IMR-90 (cell line): ENCODE data around the gene ZSWIM3. TPM values are rescaled to one million over a fixed set of nuclear protein-coding genes. Genes with fewer than 3 reads are reported as not detected.

Experiments used
- ATAC-seq: fragments of 200-7000 bp; cut with Tn5 transposase; 2 replicates; pipeline ENCODE4 v1.9.1; 2020; ENCODE audit warnings: low read depth, mild to moderate bottlenecking, moderate library complexity
- BruUV-seq: library from RNA; stranded (reverse); fragments of 400-500 nt; replicated peaks from 2 replicates; lab custom pipeline; 2021; lab: Mats Ljungman, UMichigan
- CTCF ChIA-PET: fragments of 300-600 bp; formaldehyde crosslinking; extraction: SDS; loops from one replicate; lab custom pipeline; 2021; ENCODE audit warnings: antibody characterized with exemption; lab: Yijun Ruan, JAX
- POLR2A ChIA-PET: fragments of 300-600 bp; sonication (Branson Sonifier 250); formaldehyde crosslinking; loops from one replicate; lab custom pipeline; 2022; ENCODE audit warnings: antibody characterized with exemption; ENCODE audit not compliant: unreplicated experiment; lab: Charles Lee
- DNase-seq: peaks from one replicate; pipeline ENCODE4 v3.0.0; 2013
- H2AFZ ChIP-seq: replicated peaks from 2 replicates; pipeline ENCODE3; 2013; ENCODE audit warnings: low read length, mild to moderate bottlenecking; ENCODE audit not compliant: poor library complexity
- H2AK5ac ChIP-seq: 2 replicates; pipeline ENCODE4 v1.6.1; 2013; ENCODE audit warnings: low read depth, low read length, inconsistent platforms
- H2AK9ac ChIP-seq: replicated peaks from 2 replicates; pipeline ENCODE3; 2013; ENCODE audit warnings: mild to moderate bottlenecking, low read depth, low read length, moderate library complexity; ENCODE audit not compliant: poor library complexity
- H2BK120ac ChIP-seq: 2 replicates; pipeline ENCODE4 v1.6.1; 2013; ENCODE audit warnings: low read depth, low read length, inconsistent platforms
- H2BK15ac ChIP-seq: 3 replicates; pipeline ENCODE4 v1.6.1; 2013; ENCODE audit warnings: low read depth, low read length, inconsistent platforms
- H2BK20ac ChIP-seq: 2 replicates; pipeline ENCODE4 v1.6.1; 2013; ENCODE audit warnings: low read depth, mild to moderate bottlenecking, inconsistent platforms, low read length, moderate library complexity
- H2BK5ac ChIP-seq: 2 replicates; pipeline ENCODE4 v1.6.1; 2013; ENCODE audit warnings: mild to moderate bottlenecking, low read depth, low read length, inconsistent platforms; ENCODE audit not compliant: poor library complexity, severe bottlenecking
- H3K14ac ChIP-seq: replicated peaks from 2 replicates; pipeline ENCODE4 v1.6.1; 2013; ENCODE audit warnings: low read depth, low read length, inconsistent platforms
- H3K18ac ChIP-seq: 2 replicates; pipeline ENCODE4 v1.6.1; 2013; ENCODE audit warnings: low read depth, low read length, control low read depth
- H3K23ac ChIP-seq: 2 replicates; pipeline ENCODE4 v1.6.1; 2013; ENCODE audit warnings: low read depth, low read length, inconsistent platforms
- H3K27ac ChIP-seq: 2 replicates; pipeline ENCODE4 v1.5.1; 2013; ENCODE audit warnings: mild to moderate bottlenecking, control low read depth, low read length; ENCODE audit not compliant: insufficient read depth
- H3K27me3 ChIP-seq: 2 replicates; pipeline ENCODE4 v1.6.1; 2013; ENCODE audit warnings: low read length; ENCODE audit not compliant: control insufficient read depth, insufficient read depth
- H3K36me3 ChIP-seq: 2 replicates; pipeline ENCODE4 v1.6.1; 2013; ENCODE audit warnings: low read length, mixed read lengths; ENCODE audit not compliant: control insufficient read depth, insufficient read depth
- H3K4ac ChIP-seq: 2 replicates; pipeline ENCODE4 v1.6.1; 2013; ENCODE audit warnings: low read depth, low read length, inconsistent platforms
- H3K4me1 ChIP-seq: 2 replicates; pipeline ENCODE4 v1.6.1; 2013; ENCODE audit warnings: low read length, mixed read lengths; ENCODE audit not compliant: control insufficient read depth, insufficient read depth
- H3K4me2 ChIP-seq: 2 replicates; pipeline ENCODE4 v1.6.1; 2013; ENCODE audit warnings: low read depth, mild to moderate bottlenecking, control low read depth, low read length, moderate library complexity
- H3K4me3 ChIP-seq: 2 replicates; pipeline ENCODE4 v1.5.1; 2013; ENCODE audit warnings: low read depth, mild to moderate bottlenecking, control low read depth, low read length, moderate library complexity; ENCODE audit not compliant: insufficient read depth
- H3K56ac ChIP-seq: 2 replicates; pipeline ENCODE4 v1.6.1; 2013; ENCODE audit warnings: low read length, inconsistent platforms; ENCODE audit not compliant: insufficient read depth; ENCODE audit errors: extremely low read depth
- H3K79me1 ChIP-seq, 2 experiments: 2 replicates each; pipeline ENCODE4 v1.6.1; 2013; ENCODE audit warnings: low read length in 2 of 2, inconsistent platforms in 1 of 2, low read depth in 1 of 2
- H3K9ac ChIP-seq: 2 replicates; pipeline ENCODE4 v1.6.1; 2013; ENCODE audit warnings: low read depth, low read length, control low read depth
- H3K9me1 ChIP-seq: 2 replicates; pipeline ENCODE4 v1.6.1; 2013; ENCODE audit warnings: low read length, inconsistent platforms; ENCODE audit not compliant: insufficient read depth
- H3K9me3 ChIP-seq: 2 replicates; pipeline ENCODE4 v1.6.1; 2013; ENCODE audit warnings: low read length; ENCODE audit not compliant: control insufficient read depth, insufficient read depth
- H4K20me1 ChIP-seq: 2 replicates; pipeline ENCODE4 v1.6.1; 2013; ENCODE audit warnings: low read length, inconsistent platforms; ENCODE audit not compliant: insufficient read depth
- H4K5ac ChIP-seq: 2 replicates; pipeline ENCODE4 v1.6.1; 2013; ENCODE audit warnings: mild to moderate bottlenecking, low read depth, low read length, control low read depth
- H4K8ac ChIP-seq, 2 experiments: 2 replicates each; pipeline ENCODE4 v1.6.1; 2013; ENCODE audit warnings: low read depth in 2 of 2, low read length in 2 of 2, control low read depth in 1 of 2, inconsistent platforms in 1 of 2
- H4K91ac ChIP-seq: 2 replicates; pipeline ENCODE4 v1.6.1; 2013; ENCODE audit warnings: low read depth, low read length, inconsistent platforms; ENCODE audit not compliant: insufficient read depth
- BHLHE40 ChIP-seq: fragments of 150-350 bp; IDR thresholded peaks from 2 replicates; pipeline ENCODE4 v1.6.1; 2016; ENCODE audit warnings: mild to moderate bottlenecking, low read depth, low read length
- CEBPB ChIP-seq: IDR thresholded peaks from 2 replicates; pipeline ENCODE4 v1.6.1; 2012; ENCODE audit warnings: low read depth, low read length, improper control_type of control experiment
- CHD1 ChIP-seq: IDR thresholded peaks from 2 replicates; pipeline ENCODE4 v1.6.1; 2012; ENCODE audit warnings: low read depth, low read length, improper control_type of control experiment
- FOS ChIP-seq: fragments of 150-350 bp; IDR thresholded peaks from 2 replicates; pipeline ENCODE4 v1.6.1; 2016; ENCODE audit warnings: low read depth, low read length
- MAFK ChIP-seq: IDR thresholded peaks from 2 replicates; pipeline ENCODE4 v1.6.1; 2012; ENCODE audit warnings: low read depth, low read length, improper control_type of control experiment
- MAZ ChIP-seq: IDR thresholded peaks from 2 replicates; pipeline ENCODE4 v1.6.1; 2012; ENCODE audit warnings: low read depth, mild to moderate bottlenecking, low read length, improper control_type of control experiment, moderate library complexity, borderline replicate concordance
- MXI1 ChIP-seq: IDR thresholded peaks from 2 replicates; pipeline ENCODE4 v1.6.1; 2012; ENCODE audit warnings: low read depth, mild to moderate bottlenecking, low read length, moderate library complexity, borderline replicate concordance
- NFE2L2 ChIP-seq: fragments of 150-350 bp; IDR thresholded peaks from 2 replicates; pipeline ENCODE4 v1.6.1; 2016; ENCODE audit warnings: low read depth, mild to moderate bottlenecking, low read length
- POLR2A ChIP-seq: IDR thresholded peaks from 2 replicates; pipeline ENCODE4 v1.6.1; 2012; ENCODE audit warnings: mild to moderate bottlenecking, low read depth, low read length
- RAD21 ChIP-seq: IDR thresholded peaks from 2 replicates; pipeline ENCODE4 v1.6.1; 2012; ENCODE audit warnings: low read length, improper control_type of control experiment
- RCOR1 ChIP-seq: IDR thresholded peaks from 2 replicates; pipeline ENCODE4 v1.6.1; 2012; ENCODE audit warnings: mild to moderate bottlenecking, low read length, improper control_type of control experiment; ENCODE audit not compliant: insufficient replicate concordance
- RFX5 ChIP-seq: IDR thresholded peaks from 2 replicates; pipeline ENCODE4 v1.8.0; 2012; ENCODE audit warnings: low read depth, mild to moderate bottlenecking, low read length, moderate library complexity
- SMC3 ChIP-seq: fragments of 150-350 bp; IDR thresholded peaks from 2 replicates; pipeline ENCODE4 v1.6.1; 2016; ENCODE audit warnings: low read depth, mild to moderate bottlenecking, antibody characterized with exemption, low read length, moderate library complexity
- WGBS, 2 experiments: methylation state at CpG; one replicate each; pipeline versions ENCODE4 v1.1.5 to v1.1.7; 2013; ENCODE audit warnings: missing lambda C conversion rate in 2 of 2; ENCODE audit not compliant: insufficient read length in 1 of 2; ENCODE audit errors: extremely low coverage in 2 of 2; 5-methylcytosine and 5-hydroxymethylcytosine counted together
- dilution Hi-C: fragments of 300-500 bp; cut with HindIII; formaldehyde crosslinking; loops from one replicate; pipeline ENCODE4 v1.14.3; 2018; ENCODE audit warnings: low sequenced_read_pairs; ENCODE audit not compliant: unreplicated experiment
- in situ Hi-C: fragments of 300-500 bp; cut with MboI; formaldehyde crosslinking; loops from 3 replicates; pipeline ENCODE4 v1.14.3; 2019; ENCODE audit warnings: low sequenced_read_pairs, inconsistent platforms, mixed read lengths
- intact Hi-C: fragments of 100-400 bp; cut with micrococcal nuclease; formaldehyde crosslinking; loops from 2 replicates; pipeline ENCODE4 v1.10.0; 2022
- polyA plus RNA-seq, 3 experiments: library from polyadenylated mRNA; depleted of rRNA; stranded (reverse); fragments of >200 nt; gene quantifications; 2 replicates each; pipeline ENCODE4 v1.2.3, GENCODE V29; 2012; ENCODE audit warnings: low replicate concordance in 1 of 3
- total RNA-seq: library from RNA; depleted of rRNA; stranded (reverse); fragments of >200 nt; gene quantifications from 2 replicates; pipeline ENCODE4 v1.2.3, GENCODE V29; 2012
- TF ChIP-seq, protein P1 (sequence below): fragments of 150-350 bp; IDR thresholded peaks from 2 replicates; pipeline ENCODE4 v1.6.1; 2016; ENCODE audit warnings: low read depth, mild to moderate bottlenecking, low read length, moderate library complexity, borderline replicate concordance
- TF ChIP-seq, protein P2 (sequence below): fragments of 150-350 bp; IDR thresholded peaks from 2 replicates; pipeline ENCODE4 v1.6.1; 2017; ENCODE audit warnings: mild to moderate bottlenecking, antibody characterized with exemption, low read length, low read depth
- TF ChIP-seq, protein P3 (sequence below): conservative IDR thresholded peaks from 2 replicates; pipeline ENCODE4 v1.5.1; 2012; ENCODE audit warnings: mild to moderate bottlenecking, low read depth, low read length, improper control_type of control experiment

Gene ZSWIM3
- total and polyA plus RNA-seq, 2 of the 4 experiments (the other 2 are of a cell fraction) = 3.3 to 8.6 TPM

DNA sequence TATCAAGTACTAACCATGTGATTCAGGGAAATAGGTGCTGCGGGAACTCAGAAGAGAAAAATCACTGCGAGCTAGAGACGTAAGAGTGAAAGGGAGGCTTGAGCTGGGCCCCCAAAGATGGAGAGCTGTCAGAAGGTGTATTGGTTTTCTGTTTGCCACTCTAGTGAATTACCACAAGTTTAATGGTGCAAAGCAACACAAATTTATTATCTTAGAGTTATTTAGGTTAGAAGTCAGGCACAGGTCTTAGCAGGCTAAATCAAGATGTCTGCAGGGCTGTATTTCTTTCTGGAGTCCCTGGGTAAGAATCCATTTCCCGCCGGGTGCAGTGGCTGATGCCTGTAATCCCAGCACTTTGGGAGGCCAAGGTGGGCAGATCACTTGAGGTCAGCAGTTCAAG, 2.5 kb downstream of the ZSWIM3 start:
- H2BK15ac ChIP-seq = no peak overlapping the region
- H2AK9ac ChIP-seq = no peak overlapping the region
- no peak overlapping the region for H2BK5ac ChIP-seq
- no peak overlapping the region for H3K56ac ChIP-seq
- ChIA-PET POLR2A (no interaction called here), CTCF (interaction anchor here (0.6 kb wide), 1 partner anchor 20 kb away, joined by 3 read pairs; no protein-coding TSS in a partner anchor)
- peaks cover under 1% of the 10 kb centered on the region; the same call in 1 of the 2 replicates for H3K36me3 ChIP-seq
- no peak overlapping the region for H3K23ac ChIP-seq
- dilution Hi-C loops = no loop called here
- H3K9me3 ChIP-seq = no peaks in the 10 kb centered on the region
- in situ Hi-C loops = no loop called here
- H3K27me3 ChIP-seq = no peaks in the 10 kb centered on the region
- H2BK20ac ChIP-seq = no peak overlapping the region
- H2BK120ac ChIP-seq = no peak overlapping the region
- no peak overlapping the region for H3K9ac ChIP-seq
- no peak overlapping the region for H3K4ac ChIP-seq
- H4K5ac ChIP-seq = no peak overlapping the region
- no peak overlapping the region for H3K4me3 ChIP-seq
- H3K18ac ChIP-seq = no peak overlapping the region
- WGBS, 2 experiments = 100% methylated on average over 1 of the region's 5 CpGs; no CpG with 5 or more reads in 1 of the 2 experiments
- BruUV-seq = no TSS peak
- peaks cover 26 to 52% of the 10 kb centered on the region in 2 experiments for H3K79me1 ChIP-seq
- no peak overlapping the region for H3K4me2 ChIP-seq
- ATAC-seq (no peak), DNase-seq (no peak)
- no peak overlapping the region for H2AK5ac ChIP-seq
- H3K27ac ChIP-seq = no peak overlapping the region
- peaks cover 6% of the 10 kb centered on the region; the same call in 1 of the 2 replicates for H3K4me1 ChIP-seq
- intact Hi-C loops = loop anchor here (2.0 kb wide), 1 partner anchor 75 kb away; no protein-coding TSS in a partner anchor
- no peak for TF ChIP-seq MXI1
- TF ChIP-seq RFX5 = no peak
- TF ChIP-seq NFE2L2 = no peak
- no peak for TF ChIP-seq RAD21
- TF ChIP-seq RCOR1 = no peak
- TF ChIP-seq, protein P1, sequence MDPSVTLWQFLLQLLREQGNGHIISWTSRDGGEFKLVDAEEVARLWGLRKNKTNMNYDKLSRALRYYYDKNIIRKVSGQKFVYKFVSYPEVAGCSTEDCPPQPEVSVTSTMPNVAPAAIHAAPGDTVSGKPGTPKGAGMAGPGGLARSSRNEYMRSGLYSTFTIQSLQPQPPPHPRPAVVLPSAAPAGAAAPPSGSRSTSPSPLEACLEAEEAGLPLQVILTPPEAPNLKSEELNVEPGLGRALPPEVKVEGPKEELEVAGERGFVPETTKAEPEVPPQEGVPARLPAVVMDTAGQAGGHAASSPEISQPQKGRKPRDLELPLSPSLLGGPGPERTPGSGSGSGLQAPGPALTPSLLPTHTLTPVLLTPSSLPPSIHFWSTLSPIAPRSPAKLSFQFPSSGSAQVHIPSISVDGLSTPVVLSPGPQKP = no peak
- no peak for TF ChIP-seq POLR2A
- no peak for TF ChIP-seq FOS
- no peak for TF ChIP-seq CHD1
- no peak for TF ChIP-seq CEBPB
- TF ChIP-seq SMC3 = no peak
- TF ChIP-seq, protein P2, sequence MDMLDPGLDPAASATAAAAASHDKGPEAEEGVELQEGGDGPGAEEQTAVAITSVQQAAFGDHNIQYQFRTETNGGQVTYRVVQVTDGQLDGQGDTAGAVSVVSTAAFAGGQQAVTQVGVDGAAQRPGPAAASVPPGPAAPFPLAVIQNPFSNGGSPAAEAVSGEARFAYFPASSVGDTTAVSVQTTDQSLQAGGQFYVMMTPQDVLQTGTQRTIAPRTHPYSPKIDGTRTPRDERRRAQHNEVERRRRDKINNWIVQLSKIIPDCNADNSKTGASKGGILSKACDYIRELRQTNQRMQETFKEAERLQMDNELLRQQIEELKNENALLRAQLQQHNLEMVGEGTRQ = no peak
- no peak for TF ChIP-seq MAZ
- no peak for TF ChIP-seq BHLHE40
- TF ChIP-seq, protein P3, sequence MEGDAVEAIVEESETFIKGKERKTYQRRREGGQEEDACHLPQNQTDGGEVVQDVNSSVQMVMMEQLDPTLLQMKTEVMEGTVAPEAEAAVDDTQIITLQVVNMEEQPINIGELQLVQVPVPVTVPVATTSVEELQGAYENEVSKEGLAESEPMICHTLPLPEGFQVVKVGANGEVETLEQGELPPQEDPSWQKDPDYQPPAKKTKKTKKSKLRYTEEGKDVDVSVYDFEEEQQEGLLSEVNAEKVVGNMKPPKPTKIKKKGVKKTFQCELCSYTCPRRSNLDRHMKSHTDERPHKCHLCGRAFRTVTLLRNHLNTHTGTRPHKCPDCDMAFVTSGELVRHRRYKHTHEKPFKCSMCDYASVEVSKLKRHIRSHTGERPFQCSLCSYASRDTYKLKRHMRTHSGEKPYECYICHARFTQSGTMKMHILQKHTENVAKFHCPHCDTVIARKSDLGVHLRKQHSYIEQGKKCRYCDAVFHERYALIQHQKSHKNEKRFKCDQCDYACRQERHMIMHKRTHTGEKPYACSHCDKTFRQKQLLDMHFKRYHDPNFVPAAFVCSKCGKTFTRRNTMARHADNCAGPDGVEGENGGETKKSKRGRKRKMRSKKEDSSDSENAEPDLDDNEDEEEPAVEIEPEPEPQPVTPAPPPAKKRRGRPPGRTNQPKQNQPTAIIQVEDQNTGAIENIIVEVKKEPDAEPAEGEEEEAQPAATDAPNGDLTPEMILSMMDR = no peak
- TF ChIP-seq MAFK = no peak
- no peak overlapping the region for H2AFZ ChIP-seq
- no peak overlapping the region for H4K8ac ChIP-seq
- no peak overlapping the region for H4K91ac ChIP-seq
- H3K9me1 ChIP-seq = peaks cover 8% of the 10 kb centered on the region
- H3K14ac ChIP-seq = no peak overlapping the region
- no peaks in the 10 kb centered on the region for H4K20me1 ChIP-seq
